Peyer's patch (tissue), 4 donors: ENCODE data around the gene FIGLA. TPM values are rescaled to one million over a fixed set of nuclear protein-coding genes. Genes with fewer than 3 reads are reported as not detected.

Experiments
- DNase-seq, 3 donors: peaks; one replicate each; pipeline ENCODE4 v3.0.0-alpha.2; 2017 to 2019
- H3K27ac ChIP-seq, 4 donors: fragments of 200-600 bp; sonication (generic); one replicate each; pipeline ENCODE4 v1.5.1; 2016 to 2019
- H3K27me3 ChIP-seq, 2 donors: fragments of 200-600 bp; sonication (generic); one replicate each; pipeline ENCODE4 v1.5.1; 2019
- H3K36me3 ChIP-seq, 3 donors: fragments of 200-600 bp; sonication (generic); one replicate each; pipeline ENCODE4 v1.5.1; 2016 to 2019
- H3K4me1 ChIP-seq, 4 donors: fragments of 200-600 bp; sonication (generic); one replicate each; pipeline ENCODE4 v1.5.1; 2016 to 2019
- H3K4me3 ChIP-seq, 4 donors: fragments of 200-600 bp; sonication (generic); 1 replicate in 3 of 4; 2 replicates in 1 of 4; pipeline ENCODE4 v1.5.1; 2016 to 2019; ENCODE audit warnings: mild to moderate bottlenecking in 1 of 4
- H3K9me3 ChIP-seq, 4 donors: fragments of 200-600 bp; sonication (generic); one replicate each; pipeline ENCODE4 v1.5.1; 2016 to 2019; ENCODE audit warnings: mild to moderate bottlenecking in 1 of 4
- CTCF ChIP-seq, 6 experiments: fragments of 450-650 bp in 4 of 6; fragments of 200-600 bp in 2 of 6; sonication (generic) in 1 of 6; IDR thresholded peaks; one replicate each; pipeline ENCODE4 v1.5.1; 2017 to 2019; ENCODE audit warnings: antibody characterized with exemption in 6 of 6, mild to moderate bottlenecking in 3 of 6, moderate library complexity in 1 of 6
- POLR2A ChIP-seq, 2 donors: fragments of 450-650 bp; IDR thresholded peaks; one replicate each; pipeline ENCODE4 v1.5.1; 2017; ENCODE audit warnings: antibody characterized with exemption in 2 of 2, mild to moderate bottlenecking in 2 of 2, moderate library complexity in 2 of 2
- total RNA-seq, 4 donors: library from RNA; depleted of rRNA; stranded (reverse); fragments of >200 nt; gene quantifications; one replicate each; pipeline ENCODE4 v1.1.0, GENCODE V29; 2016

FIGLA gene
- total RNA-seq, 4 donors from 2014 or later: not detected

- H3K27me3 ChIP-seq: no peaks in the 10 kb centered on the region
- DNase-seq: no peak
- H3K9me3 ChIP-seq: no peaks in the 10 kb centered on the region
- H3K27ac ChIP-seq: no peak overlapping the region
- H3K4me1 ChIP-seq: no peaks in the 10 kb centered on the region
- no peak for TF ChIP-seq CTCF (IDR thresholded peaks at IDR 0.05)
- TF ChIP-seq POLR2A (IDR thresholded peaks at IDR 0.05): no peak
- no peaks in the 10 kb centered on the region for H3K36me3 ChIP-seq
- no peak overlapping the region for H3K4me3 ChIP-seq
Observed at GRCh38 chr2:70822843-70823242, 32.4 kb upstream of the FIGLA start.

GRCh38 chr2:70820499-70820898 lies 30.1 kb upstream of the FIGLA start, which contains the start of gene CLEC4F:
TSS of gene CLEC4F (minus strand) at chr2:70820599. CDS start at chr2:70820523, 76 bp downstream.
- TF ChIP-seq CTCF (IDR thresholded peaks at IDR 0.05) (no peak), POLR2A (IDR thresholded peaks at IDR 0.05) (no peak)
- Histone ChIP-seq H3K27ac (no peak within 1 kb of the TSS), H3K9me3 (no peaks in the 10 kb centered on the region), H3K27me3 (no peaks in the 10 kb centered on the region), H3K36me3 (no peaks in the 10 kb centered on the region), H3K4me1 (no peaks in the 10 kb centered on the region), H3K4me3 (no peak within 1 kb of the TSS)
- DNase-seq: no peak

GRCh38 chr2:70817284-70817954 lies 27.0 kb upstream of the FIGLA start:
- no peaks in the 10 kb centered on the region for H3K4me1 ChIP-seq
- TF ChIP-seq POLR2A (IDR thresholded peaks at IDR 0.05): no peak
- TF ChIP-seq CTCF (IDR thresholded peaks at IDR 0.05): no peak
- no peak overlapping the region for H3K27ac ChIP-seq
- no peaks in the 10 kb centered on the region for H3K27me3 ChIP-seq
- H3K4me3 ChIP-seq: no peak overlapping the region
- peak in 1 of 3 donors; percentile 33 for DNase-seq
- no peaks in the 10 kb centered on the region for H3K36me3 ChIP-seq
- H3K9me3 ChIP-seq: no peaks in the 10 kb centered on the region

DNA sequence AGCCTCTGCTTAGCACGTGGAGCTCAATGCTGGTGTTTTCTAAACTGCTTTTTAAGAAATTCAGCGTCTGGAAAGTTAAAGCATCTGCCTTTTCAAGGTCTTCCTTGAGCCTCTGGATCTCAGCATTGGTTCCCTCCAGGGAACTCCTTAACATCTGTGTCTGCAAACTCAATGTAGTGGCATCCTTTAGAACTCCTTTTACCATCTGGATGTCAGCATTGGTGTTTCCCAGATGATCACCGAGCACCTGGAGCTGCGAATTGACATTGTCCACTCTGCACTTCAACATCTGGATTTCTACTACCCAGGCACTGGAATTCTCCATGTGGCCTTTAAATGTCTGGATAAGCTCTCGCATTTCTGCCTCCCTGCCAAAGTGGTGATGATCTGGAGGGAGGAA lies 26.3 kb upstream of the FIGLA start:
- no peak for DNase-seq
- Histone ChIP-seq H3K4me1 (no peaks in the 10 kb centered on the region), H3K9me3 (no peaks in the 10 kb centered on the region), H3K36me3 (no peaks in the 10 kb centered on the region), H3K27ac (no peak overlapping the region), H3K27me3 (no peaks in the 10 kb centered on the region), H3K4me3 (no peak overlapping the region)
- no peak for TF ChIP-seq CTCF (IDR thresholded peaks at IDR 0.05)
- TF ChIP-seq POLR2A (IDR thresholded peaks at IDR 0.05): no peak

DNA sequence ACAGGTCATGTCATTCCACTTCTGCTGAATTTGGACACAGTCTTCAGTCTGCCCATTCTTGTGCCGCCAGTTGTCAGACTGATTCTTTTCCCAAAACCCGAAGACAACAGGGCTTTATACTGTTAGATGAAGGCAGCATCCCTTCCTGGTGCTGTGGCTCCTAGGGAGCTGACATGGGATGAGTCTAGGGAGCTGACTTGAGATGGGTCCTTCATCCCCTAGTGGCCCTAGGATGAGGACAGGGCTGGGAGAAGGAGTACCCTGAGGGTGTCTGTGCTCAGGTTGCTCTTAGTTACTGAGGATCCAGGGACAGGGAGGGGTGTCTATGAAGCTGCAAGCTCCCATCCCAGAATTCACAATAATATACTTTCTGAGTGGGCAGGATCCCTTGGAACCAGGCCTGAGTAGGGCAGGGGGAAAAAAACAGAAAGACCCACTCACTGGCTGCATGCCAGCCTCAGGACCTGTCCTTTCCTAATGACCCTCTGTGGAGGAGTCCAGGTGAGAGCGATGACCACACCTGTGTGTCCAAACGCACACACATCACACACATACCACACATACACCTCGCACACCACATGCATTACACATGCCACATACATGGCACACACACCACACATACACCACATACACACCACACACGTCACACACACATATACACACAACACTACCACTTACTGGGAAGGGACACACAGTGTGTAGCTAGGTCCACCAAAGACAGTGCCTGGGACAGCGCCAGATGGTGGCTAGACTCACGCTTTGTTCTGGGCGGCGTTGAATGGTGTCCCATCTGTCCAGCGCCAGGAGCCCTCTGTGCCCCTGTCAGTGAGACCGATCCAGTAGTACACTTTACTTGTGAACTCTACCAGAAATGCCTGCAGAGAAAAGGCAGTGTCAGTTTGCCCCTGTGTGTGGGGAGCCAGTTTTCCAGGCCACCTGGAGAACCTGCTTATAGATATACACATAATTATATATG lies 18.8 kb upstream of the FIGLA start:
- no peak for DNase-seq
- no peak overlapping the region for H3K27ac ChIP-seq
- H3K4me1 ChIP-seq: no peaks in the 10 kb centered on the region
- H3K9me3 ChIP-seq: no peaks in the 10 kb centered on the region
- H3K27me3 ChIP-seq: no peaks in the 10 kb centered on the region
- TF ChIP-seq POLR2A (IDR thresholded peaks at IDR 0.05) (no peak), CTCF (IDR thresholded peaks at IDR 0.05) (no peak)
- no peak overlapping the region for H3K4me3 ChIP-seq
- H3K36me3 ChIP-seq: no peaks in the 10 kb centered on the region
